K562 (cell line): Measurements from ENCODE around the gene LYSMD1. TPM values are rescaled to one million over a fixed set of nuclear protein-coding genes. Genes with fewer than 3 reads are reported as not detected.
"Not testable (repeated sequence)": the region's sequence is repeated elsewhere in the genome, so short reads cannot be mapped to it uniquely, and the experiment has no call there.

Experiments
- ATAC-seq: fragments of 200-7000 bp; cut with Tn5 transposase; 3 replicates; pipeline ENCODE4 v1.9.1; 2020; ENCODE audit warnings: moderate library complexity
- BruUV-seq: library from RNA; stranded (reverse); fragments of 400-500 nt; replicated peaks from 2 replicates; lab custom pipeline; 2021; lab: Mats Ljungman, UMichigan
- CTCF ChIA-PET: fragments of 300-600 bp; formaldehyde crosslinking; extraction: SDS; loops from one replicate; lab custom pipeline; 2021; ENCODE audit warnings: low intra/inter-chr PET ratio; lab: Yijun Ruan, JAX
- POLR2A ChIA-PET: fragments of 300-600, 350-650 bp; sonication (Branson Sonifier 250); formaldehyde crosslinking; extraction: SDS; loops from one replicate; lab custom pipeline; 2021; ENCODE audit warnings: antibody characterized with exemption, inconsistent platforms; lab: Yijun Ruan, JAX
- DNase-seq, 4 experiments: peaks; one replicate each; pipeline versions ENCODE4 v3.0.0 to v3.0.0-alpha.2; 2011 to 2018; ENCODE audit warnings: low spot score in 3 of 4, mixed read lengths in 3 of 4; ENCODE audit errors: extremely low read depth in 1 of 4
- FAIRE-seq: peaks from 2 replicates; lab custom pipeline; 2011; peaks lifted over from hg19 to GRCh38; lab: Jason Lieb, UNC
- H2AFZ ChIP-seq: 2 replicates; pipeline ENCODE4 v1.6.0; 2011; ENCODE audit warnings: low read depth, low read length, control low read depth, inconsistent platforms
- H3K27ac ChIP-seq: fragments of 200-600 bp; 3 replicates; pipeline ENCODE4 v1.8.0; 2011; ENCODE audit warnings: low read depth, mild to moderate bottlenecking, control low read depth, inconsistent platforms, low read length, moderate library complexity, mixed read lengths; ENCODE audit errors: extremely low read depth
- H3K27me3 ChIP-seq, 2 experiments: fragments of 300-600 bp in 1 of 2; 2 replicates in 1 of 2; 3 replicates in 1 of 2; pipeline versions ENCODE4 v1.6.0 to v1.8.0; 2011; ENCODE audit warnings: inconsistent platforms in 2 of 2, low read length in 2 of 2, mild to moderate bottlenecking in 1 of 2, mixed read lengths in 1 of 2, moderate library complexity in 1 of 2; ENCODE audit not compliant: control insufficient read depth in 2 of 2, insufficient read depth in 2 of 2
- H3K36me3 ChIP-seq: fragments of 300-600 bp; 3 replicates; pipeline ENCODE4 v1.8.0; 2011; ENCODE audit warnings: mild to moderate bottlenecking, low read length, inconsistent platforms; ENCODE audit not compliant: control insufficient read depth, insufficient read depth
- H3K4me1 ChIP-seq, 2 experiments: fragments of 200-600 bp in 1 of 2; replicated peaks in 1 of 2; 2 replicates in 1 of 2; 3 replicates in 1 of 2; pipeline versions ENCODE4 v1.5.1 to v1.8.0; 2011; ENCODE audit warnings: inconsistent platforms in 2 of 2, low read length in 2 of 2, mild to moderate bottlenecking in 1 of 2, mixed read lengths in 1 of 2, moderate library complexity in 1 of 2; ENCODE audit not compliant: control insufficient read depth in 2 of 2, insufficient read depth in 2 of 2
- H3K4me2 ChIP-seq: 2 replicates; pipeline ENCODE4 v1.6.1; 2011; ENCODE audit warnings: low read length, control low read depth, inconsistent platforms, mixed read lengths; ENCODE audit not compliant: insufficient read depth
- H3K4me3 ChIP-seq: fragments of 200-600 bp; sonication (generic), shearing (Covaris generic); 2 replicates; pipeline ENCODE4 v1.5.1; 2016; ENCODE audit warnings: control low read depth, inconsistent platforms
- H3K79me2 ChIP-seq: fragments of 200-600 bp; 3 replicates; pipeline ENCODE4 v1.8.0; 2011; ENCODE audit warnings: low read length, inconsistent platforms; ENCODE audit not compliant: control insufficient read depth, insufficient read depth
- H3K9ac ChIP-seq, 2 experiments: 2 replicates each; pipeline versions ENCODE4 v1.6.0 to v1.6.1; 2011; ENCODE audit warnings: low read depth in 2 of 2, low read length in 2 of 2, control low read depth in 1 of 2, inconsistent platforms in 1 of 2, mild to moderate bottlenecking in 1 of 2, mixed read lengths in 1 of 2; ENCODE audit not compliant: insufficient read depth in 1 of 2
- H3K9me1 ChIP-seq: one replicate; pipeline ENCODE4 v1.6.0; 2011; ENCODE audit warnings: inconsistent platforms, mild to moderate bottlenecking, low read length, moderate library complexity; ENCODE audit not compliant: control insufficient read depth, insufficient read depth
- H3K9me3 ChIP-seq: replicated peaks from 2 replicates; pipeline ENCODE4 v1.5.1; 2011; ENCODE audit warnings: low read depth, low read length, inconsistent platforms; ENCODE audit not compliant: control insufficient read depth, insufficient read depth
- H4K20me1 ChIP-seq: replicated peaks from 2 replicates; pipeline ENCODE4 v1.6.1; 2011; ENCODE audit warnings: low read length, inconsistent platforms, mixed read lengths; ENCODE audit not compliant: control insufficient read depth, insufficient read depth
- EGR1 ChIP-seq: fragments of 450-650 bp; conservative IDR thresholded peaks from 2 replicates; pipeline ENCODE4 v1.6.1; 2017; ENCODE audit warnings: mild to moderate bottlenecking
- WGBS: fragments of 100-300 bp; shearing (Covaris generic); methylation state at CpG from one replicate; pipeline ENCODE4 v1.1.6; 2016; ENCODE audit warnings: low coverage, mixed read lengths; ENCODE audit not compliant: insufficient coverage; ENCODE audit errors: missing lambda C conversion rate; 5-methylcytosine and 5-hydroxymethylcytosine counted together
- in situ Hi-C: fragments of 300-500 bp; cut with MboI; formaldehyde crosslinking; loops from 4 replicates; pipeline ENCODE4 v1.15.0; 2018; ENCODE audit warnings: inconsistent platforms, mixed read lengths
- intact Hi-C: fragments of 100-400 bp; cut with micrococcal nuclease; formaldehyde crosslinking; loops from 2 replicates; pipeline ENCODE4 v1.14.2; 2022
- polyA plus RNA-seq, 8 experiments: library from polyadenylated mRNA; depleted of rRNA in 4 of 8; stranded (reverse) in 5 of 8; unstranded in 3 of 8; fragments of >200 nt; fragmentation: Nextera tagmentation in 2 of 8; fragmentation: Illumina TruSeq in 1 of 8; extraction: Ambion mirVana in 2 of 8; extraction: Trizol in 1 of 8; gene quantifications; 2 replicates each; pipeline versions ENCODE4 v1.2.1 to v1.2.3, GENCODE V29; 2011 to 2014; ENCODE audit warnings: inconsistent platforms in 1 of 8, missing spikeins in 1 of 8
- total RNA-seq, 7 experiments: library from RNA; depleted of rRNA in 6 of 7; stranded (reverse); fragments of >200 nt in 6 of 7; fragmentation: Illumina TruSeq in 2 of 7; extraction: Trizol in 2 of 7; gene quantifications; 2 replicates each; pipeline versions ENCODE4 v1.2.1 to v1.2.3, GENCODE V29; 2011 to 2021; ENCODE audit warnings: low replicate concordance in 1 of 7
- TF ChIP-seq, protein P1 (sequence below): fragments of 450-650 bp; IDR thresholded peaks from 2 replicates; pipeline ENCODE4 v1.6.1; 2018; ENCODE audit not compliant: partially characterized antibody

LYSMD1 gene
- total and polyA plus RNA-seq, 9 of the 15 experiments (the other 6 are each of a cell fraction or from before 2014, with no cell fraction given) = 2.2 to 9.4 (median 6.0) TPM

DNA sequence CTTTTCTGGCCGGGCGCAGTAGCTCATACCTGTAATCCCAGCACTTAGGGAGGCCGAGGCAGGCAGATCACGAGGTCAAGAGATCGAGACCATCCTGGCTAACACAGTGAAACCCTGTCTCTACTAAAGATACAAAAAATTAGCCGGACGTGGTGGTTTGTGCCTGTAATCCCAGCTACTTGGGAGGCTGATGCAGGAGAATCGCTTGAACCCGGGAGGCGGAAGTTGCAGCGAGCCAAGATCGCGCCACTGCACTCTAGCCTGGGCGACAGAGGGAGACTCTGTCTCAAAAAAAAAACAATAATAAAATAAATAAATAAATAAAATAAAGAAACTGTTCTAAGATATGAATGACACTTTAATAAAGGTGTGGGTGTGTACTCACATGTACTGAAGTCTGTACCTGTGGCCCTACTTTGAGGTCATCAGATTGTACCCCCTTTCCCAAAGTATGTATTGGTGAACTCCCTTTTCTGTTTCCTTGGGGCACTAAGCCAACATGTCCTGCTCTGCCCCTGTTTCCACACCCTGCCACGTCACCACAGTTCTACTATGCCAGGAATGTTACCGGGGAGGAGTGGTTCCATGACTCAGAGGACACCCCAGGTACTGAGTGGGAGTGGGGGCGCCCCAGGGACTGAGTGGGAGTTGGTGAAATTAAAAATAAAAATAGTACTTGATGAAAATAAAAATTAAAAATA, 29.3 kb upstream of the LYSMD1 start:
- ATAC-seq, H3K27me3 ChIP-seq, H3K9me1 ChIP-seq, H3K4me3 ChIP-seq, H3K9me3 ChIP-seq, BruUV-seq, H3K9ac ChIP-seq, in situ Hi-C loops, H2AFZ ChIP-seq, H4K20me1 ChIP-seq, H3K27ac ChIP-seq, H3K36me3 ChIP-seq, DNase-seq, FAIRE-seq, H3K4me2 ChIP-seq: not testable (repeated sequence)
- intact Hi-C loops = loop anchor here (5.0 to 10.0 kb wide), 2 partner anchors 190 to 542 kb away; no protein-coding TSS in a partner anchor
- POLR2A ChIA-PET = interaction anchor here (0.7 kb wide), 1 partner anchor 594 kb away, joined by 3 read pairs; no protein-coding TSS in a partner anchor
- peaks cover 16% of the 10 kb centered on the region for H3K79me2 ChIP-seq
- CTCF ChIA-PET = interaction anchor here (1.7 kb wide), 1 partner anchor 57 kb away, joined by 8 read pairs; no protein-coding TSS in a partner anchor
- WGBS = 79% methylated on average over 17 of the region's 17 CpGs
- TF ChIP-seq EGR1 = peak; percentile 56
- TF ChIP-seq, protein P1, sequence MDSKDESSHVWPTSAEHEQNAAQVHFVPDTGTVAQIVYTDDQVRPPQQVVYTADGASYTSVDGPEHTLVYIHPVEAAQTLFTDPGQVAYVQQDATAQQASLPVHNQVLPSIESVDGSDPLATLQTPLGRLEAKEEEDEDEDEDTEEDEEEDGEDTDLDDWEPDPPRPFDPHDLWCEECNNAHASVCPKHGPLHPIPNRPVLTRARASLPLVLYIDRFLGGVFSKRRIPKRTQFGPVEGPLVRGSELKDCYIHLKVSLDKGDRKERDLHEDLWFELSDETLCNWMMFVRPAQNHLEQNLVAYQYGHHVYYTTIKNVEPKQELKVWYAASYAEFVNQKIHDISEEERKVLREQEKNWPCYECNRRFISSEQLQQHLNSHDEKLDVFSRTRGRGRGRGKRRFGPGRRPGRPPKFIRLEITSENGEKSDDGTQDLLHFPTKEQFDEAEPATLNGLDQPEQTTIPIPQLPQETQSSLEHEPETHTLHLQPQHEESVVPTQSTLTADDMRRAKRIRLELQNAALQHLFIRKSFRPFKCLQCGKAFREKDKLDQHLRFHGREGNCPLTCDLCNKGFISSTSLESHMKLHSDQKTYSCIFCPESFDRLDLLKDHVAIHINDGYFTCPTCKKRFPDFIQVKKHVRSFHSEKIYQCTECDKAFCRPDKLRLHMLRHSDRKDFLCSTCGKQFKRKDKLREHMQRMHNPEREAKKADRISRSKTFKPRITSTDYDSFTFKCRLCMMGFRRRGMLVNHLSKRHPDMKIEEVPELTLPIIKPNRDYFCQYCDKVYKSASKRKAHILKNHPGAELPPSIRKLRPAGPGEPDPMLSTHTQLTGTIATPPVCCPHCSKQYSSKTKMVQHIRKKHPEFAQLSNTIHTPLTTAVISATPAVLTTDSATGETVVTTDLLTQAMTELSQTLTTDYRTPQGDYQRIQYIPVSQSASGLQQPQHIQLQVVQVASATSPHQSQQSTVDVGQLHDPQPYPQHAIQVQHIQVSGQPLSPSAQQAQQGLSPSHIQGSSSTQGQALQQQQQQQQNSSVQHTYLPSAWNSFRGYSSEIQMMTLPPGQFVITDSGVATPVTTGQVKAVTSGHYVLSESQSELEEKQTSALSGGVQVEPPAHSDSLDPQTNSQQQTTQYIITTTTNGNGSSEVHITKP = peak; percentile 52
- H3K4me1 ChIP-seq = peaks cover 14 to 19% of the 10 kb centered on the region in 2 experiments; a peak in 4 of 5 replicates
